GM12872 (cell line): ENCODE results near the gene ZBTB45.

Experiments
- CTCF ChIP-seq: IDR thresholded peaks from 3 replicates; pipeline ENCODE4 v1.5.1; 2011; ENCODE audit warnings: low read depth, mild to moderate bottlenecking, low read length, moderate library complexity; ENCODE audit not compliant: insufficient read depth

ZBTB45 gene

GRCh38 chr19:58482372-58482771 lies 37.2 kb downstream of the ZBTB45 start:
- TF ChIP-seq CTCF, result no peak

- TF ChIP-seq CTCF, result no peak
Observed at GRCh38 chr19:58480831-58481230, 38.8 kb downstream of the ZBTB45 start.

GRCh38 chr19:58480481-58480830 lies 39.2 kb downstream of the ZBTB45 start:
- TF ChIP-seq CTCF, result no peak

- TF ChIP-seq CTCF, result no peak
Observed at GRCh38 chr19:58479736-58480480, 39.7 kb downstream of the ZBTB45 start.

GRCh38 chr19:58479303-58479702 lies 40.3 kb downstream of the ZBTB45 start:
- no peak for TF ChIP-seq CTCF

- no peak for TF ChIP-seq CTCF
Observed at GRCh38 chr19:58477871-58478270, 41.7 kb downstream of the ZBTB45 start.

GRCh38 chr19:58477130-58477529 lies 42.5 kb downstream of the ZBTB45 start:
- no peak for TF ChIP-seq CTCF
